Body of pancreas (tissue), 4 donors: Measurements from ENCODE around the gene CETN2. TPM values are rescaled to one million over a fixed set of nuclear protein-coding genes. Genes with fewer than 3 reads are reported as not detected.

Experiments used
- ATAC-seq: fragments of 150-250 bp; one replicate; pipeline ENCODE4 v1.9.1; 2016
- DNase-seq, 4 donors: peaks; one replicate each; pipeline ENCODE4 v3.0.0-alpha.2; 2019
- H3K27ac ChIP-seq, 4 donors: fragments of 200-600 bp; sonication (generic); 1 replicate in 3 of 4; 2 replicates in 1 of 4; pipeline versions ENCODE4 v1.5.1 to v1.6.1; 2016 to 2019; ENCODE audit warnings: mild to moderate bottlenecking in 1 of 4, mixed read lengths in 1 of 4, moderate library complexity in 1 of 4
- H3K27me3 ChIP-seq, 2 donors: fragments of 200-600 bp; sonication (generic); one replicate each; pipeline ENCODE4 v1.6.0; 2016; ENCODE audit warnings: mild to moderate bottlenecking in 1 of 2
- H3K36me3 ChIP-seq, 2 donors: fragments of 200-600 bp; sonication (generic); replicated peaks in 1 of 2; 2 replicates each; pipeline ENCODE4 v1.5.1; 2016; ENCODE audit warnings: low read depth in 2 of 2; ENCODE audit not compliant: insufficient read depth in 1 of 2
- H3K4me1 ChIP-seq: fragments of 200-600 bp; sonication (generic); one replicate; pipeline ENCODE4 v1.6.0; 2016
- H3K4me3 ChIP-seq, 2 donors: fragments of 200-600 bp; sonication (generic); 1 replicate in 1 of 2; 2 replicates in 1 of 2; pipeline ENCODE4 v1.5.1; 2016 to 2019
- H3K9me3 ChIP-seq, 3 donors: fragments of 200-600 bp; sonication (generic); 1 replicate in 2 of 3; 2 replicates in 1 of 3; pipeline ENCODE4 v1.5.1; 2016
- CTCF ChIP-seq, 7 experiments: fragments of 450-650 bp in 4 of 7; fragments of 200-600 bp in 3 of 7; sonication (generic) in 3 of 7; IDR thresholded peaks; one replicate each; pipeline ENCODE4 v1.5.1; 2016 to 2019; ENCODE audit warnings: antibody characterized with exemption in 7 of 7
- POLR2A ChIP-seq, 3 donors: fragments of 450-650 bp; IDR thresholded peaks; one replicate each; pipeline ENCODE4 v1.6.1; 2016; ENCODE audit warnings: antibody characterized with exemption in 3 of 3, mild to moderate bottlenecking in 2 of 3
- WGBS, 2 donors: methylation state at CpG; one replicate each; pipeline ENCODE4 v1.1.5; 2017; 5-methylcytosine and 5-hydroxymethylcytosine counted together
- intact Hi-C: fragments of 100-400 bp; cut with DNase I; formaldehyde crosslinking; loops from one replicate; pipeline ENCODE4 v1.15.1; 2023
- total RNA-seq, 2 donors: library from RNA; depleted of rRNA; stranded (reverse); fragments of >200 nt; gene quantifications; one replicate each; pipeline ENCODE4 v1.1.0, GENCODE V29; 2016

The CETN2 gene
- total RNA-seq, 2 donors from 2014 or later: 15.0 to 17.8 TPM

GRCh38 chrX:152822383-152823086 is 8.0 kb downstream of the CETN2 start:
- H3K27me3 ChIP-seq: no peaks in the 10 kb centered on the region

DNA sequence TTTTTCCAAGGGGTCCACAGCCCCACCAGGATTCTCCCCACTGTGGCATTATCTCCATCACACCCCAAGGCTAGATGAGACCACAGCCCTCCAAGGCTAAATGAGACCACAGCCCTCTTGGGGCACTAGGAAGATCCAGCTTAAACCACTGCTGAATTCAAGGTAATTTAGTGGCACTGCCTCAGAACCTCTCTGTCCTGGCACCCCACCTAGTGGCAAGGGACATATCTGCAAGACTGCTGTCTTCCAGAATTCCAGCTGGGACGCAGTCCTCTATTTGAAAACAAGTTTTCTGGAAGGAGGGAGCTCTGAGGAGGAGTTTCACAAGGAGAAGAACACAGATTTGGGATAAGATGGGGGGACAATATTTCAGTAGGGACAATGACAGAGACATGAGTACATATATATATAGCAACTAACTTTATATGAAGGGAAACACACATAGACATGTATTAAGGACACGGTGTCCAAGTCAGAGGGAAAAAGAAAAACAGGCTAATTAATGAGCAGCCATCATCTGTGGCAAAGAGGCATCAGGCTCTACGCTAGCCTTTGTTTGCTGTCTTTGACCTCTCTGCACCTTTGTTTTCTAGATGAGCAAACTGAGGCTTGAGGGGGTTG is 9.3 kb downstream of the CETN2 start:
- no peak overlapping the region for H3K4me3 ChIP-seq
- TF ChIP-seq CTCF (IDR thresholded peaks at IDR 0.05): peak; percentile 25 to 60 (median 40)
- no peak for TF ChIP-seq POLR2A (IDR thresholded peaks at IDR 0.05)
- intact Hi-C loops: no loop called here
- no peaks in the 10 kb centered on the region for H3K4me1 ChIP-seq
- H3K27ac ChIP-seq: no peak overlapping the region
- no peaks in the 10 kb centered on the region for H3K36me3 ChIP-seq
- H3K27me3 ChIP-seq: no peaks in the 10 kb centered on the region
- no peaks in the 10 kb centered on the region for H3K9me3 ChIP-seq
- 22 to 37% methylated on average over 2 to 3 of the region's 3 CpGs for WGBS, 2 donors
- peak; percentile 37 to 63 (median 49) for DNase-seq
- no peak for ATAC-seq

More at GRCh38 chrX:152822383-152823086, 8.0 kb downstream of the CETN2 start:
- no peak for DNase-seq
- WGBS, 2 donors: 49 to 58% methylated on average over 6 of the region's 6 CpGs
- TF ChIP-seq POLR2A (IDR thresholded peaks at IDR 0.05) (no peak), CTCF (IDR thresholded peaks at IDR 0.05) (no peak)
- intact Hi-C loops: no loop called here
- no peak for ATAC-seq
- H3K4me1 ChIP-seq: no peaks in the 10 kb centered on the region
- no peaks in the 10 kb centered on the region for H3K9me3 ChIP-seq
- no peaks in the 10 kb centered on the region for H3K36me3 ChIP-seq
- no peak overlapping the region for H3K4me3 ChIP-seq
- H3K27ac ChIP-seq: no peak overlapping the region

DNA sequence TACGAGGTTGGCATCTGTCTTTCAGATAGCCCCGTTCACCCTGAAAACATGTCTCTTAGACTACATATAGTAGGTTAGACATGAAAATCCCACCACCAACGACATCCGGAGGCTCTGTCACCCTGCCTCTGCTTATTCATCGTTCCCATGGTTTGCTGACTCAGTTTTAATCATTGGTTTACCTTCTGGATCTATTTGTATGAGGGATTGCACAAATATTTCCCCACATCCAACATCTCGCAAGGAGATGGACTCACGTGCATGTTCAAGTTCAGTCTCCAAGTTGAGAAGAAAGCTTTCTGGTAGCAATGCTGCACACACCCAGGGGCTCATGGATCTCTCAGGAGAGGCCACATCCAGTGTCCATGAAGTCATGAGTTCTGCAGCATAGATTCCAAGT is 10.8 kb downstream of the CETN2 start:
- no peaks in the 10 kb centered on the region for H3K9me3 ChIP-seq
- TF ChIP-seq POLR2A (IDR thresholded peaks at IDR 0.05): no peak
- no peak for TF ChIP-seq CTCF (IDR thresholded peaks at IDR 0.05)
- no peaks in the 10 kb centered on the region for H3K36me3 ChIP-seq
- no peaks in the 10 kb centered on the region for H3K4me1 ChIP-seq
- intact Hi-C loops: no loop called here
- 70 to 72% methylated on average over 7 of the region's 7 CpGs for WGBS, 2 donors
- H3K4me3 ChIP-seq: no peak overlapping the region
- ATAC-seq (no peak), DNase-seq (no peak)
- no peaks in the 10 kb centered on the region for H3K27me3 ChIP-seq
- no peak overlapping the region for H3K27ac ChIP-seq

- Histone ChIP-seq H3K4me1 (no peaks in the 10 kb centered on the region), H3K4me3 (no peak overlapping the region), H3K27ac (no peak overlapping the region), H3K27me3 (no peaks in the 10 kb centered on the region), H3K36me3 (no peaks in the 10 kb centered on the region), H3K9me3 (no peaks in the 10 kb centered on the region)
- DNase-seq (no peak), ATAC-seq (no peak)
- TF ChIP-seq CTCF (IDR thresholded peaks at IDR 0.05) (no peak), POLR2A (IDR thresholded peaks at IDR 0.05) (no peak)
- intact Hi-C loops: no loop called here
- WGBS, 2 donors: 65 to 67% methylated on average over 2 of the region's 2 CpGs
These were observed 11.3 kb downstream of the CETN2 start for GRCh38 chrX:152819266-152819665.
